Stimulated activated CD4-positive, alpha-beta T cell treated with anti-CD3 and anti-CD28 coated beads, Interleukin-4, amount 100 ng/mL, for 1 hour (primary cell): Measurements from ENCODE around the gene COL18A1.

Experiments
- DNase-seq: peaks from one replicate; pipeline ENCODE4 v3.0.0-alpha.2; 2020

Gene COL18A1

DNA sequence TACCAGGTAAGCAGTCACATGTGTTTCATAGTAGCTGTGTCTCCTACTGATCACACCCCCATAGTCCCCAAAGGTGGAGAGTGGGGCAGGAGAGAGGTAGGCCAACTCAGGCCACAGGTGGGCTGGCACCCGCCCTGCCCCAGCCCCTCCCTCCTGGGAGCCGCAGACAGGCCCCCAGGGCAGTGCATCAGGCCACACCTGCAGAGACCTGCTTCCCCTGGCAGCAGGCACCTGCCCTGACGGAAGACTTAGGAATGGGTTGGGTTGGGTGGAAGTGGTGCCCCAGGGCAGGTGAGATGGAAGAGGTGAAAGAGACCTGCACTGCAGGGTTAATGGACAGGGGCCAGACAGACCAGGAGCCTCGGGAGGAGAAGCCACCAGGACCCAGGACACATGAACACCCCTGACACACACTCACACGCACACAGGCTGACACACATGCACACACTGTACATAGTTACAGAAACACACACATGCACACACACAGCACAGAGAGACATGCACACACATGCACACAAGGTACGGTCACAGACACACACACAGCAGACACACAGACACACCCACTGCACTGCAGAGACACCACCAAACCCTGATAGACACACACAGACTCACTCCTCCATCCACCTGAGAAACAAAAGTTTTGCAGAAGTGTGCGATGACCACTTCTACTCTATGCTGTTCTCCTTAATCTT, 1.7 kb upstream of the COL18A1 start:
- no peak for DNase-seq

GRCh38 chr21:45403825-45404729, 888 bp upstream of the COL18A1 start:
- no peak for DNase-seq

DNA sequence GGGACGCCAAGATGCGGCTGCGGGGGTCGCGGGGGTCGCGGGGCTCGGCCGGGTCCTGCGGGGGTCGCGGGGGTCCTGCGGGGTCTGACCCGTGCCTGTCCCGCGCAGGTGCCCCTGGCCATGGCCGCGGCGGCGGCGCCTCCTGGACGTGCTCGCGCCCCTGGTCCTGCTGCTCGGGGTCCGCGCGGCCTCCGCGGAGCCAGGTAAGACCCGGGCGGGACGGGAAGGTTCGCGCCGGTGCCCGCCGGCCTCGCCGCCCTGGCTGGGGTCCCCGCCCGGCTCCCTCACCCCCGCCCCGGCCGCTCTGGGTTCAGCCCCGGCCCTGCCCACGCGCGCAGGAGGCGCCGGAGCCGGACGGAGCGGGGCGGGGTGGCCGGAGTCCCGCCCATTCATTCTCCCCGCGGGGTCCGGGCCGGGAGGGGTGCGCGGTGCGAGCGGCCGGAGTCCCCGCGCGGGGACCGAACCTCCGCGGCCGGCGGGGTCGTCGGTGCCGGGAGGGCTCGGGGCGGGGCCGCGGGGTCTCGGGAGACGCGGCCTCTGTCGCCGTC, 380 bp downstream of the COL18A1 start:
- peak; percentile 7 for DNase-seq

DNA sequence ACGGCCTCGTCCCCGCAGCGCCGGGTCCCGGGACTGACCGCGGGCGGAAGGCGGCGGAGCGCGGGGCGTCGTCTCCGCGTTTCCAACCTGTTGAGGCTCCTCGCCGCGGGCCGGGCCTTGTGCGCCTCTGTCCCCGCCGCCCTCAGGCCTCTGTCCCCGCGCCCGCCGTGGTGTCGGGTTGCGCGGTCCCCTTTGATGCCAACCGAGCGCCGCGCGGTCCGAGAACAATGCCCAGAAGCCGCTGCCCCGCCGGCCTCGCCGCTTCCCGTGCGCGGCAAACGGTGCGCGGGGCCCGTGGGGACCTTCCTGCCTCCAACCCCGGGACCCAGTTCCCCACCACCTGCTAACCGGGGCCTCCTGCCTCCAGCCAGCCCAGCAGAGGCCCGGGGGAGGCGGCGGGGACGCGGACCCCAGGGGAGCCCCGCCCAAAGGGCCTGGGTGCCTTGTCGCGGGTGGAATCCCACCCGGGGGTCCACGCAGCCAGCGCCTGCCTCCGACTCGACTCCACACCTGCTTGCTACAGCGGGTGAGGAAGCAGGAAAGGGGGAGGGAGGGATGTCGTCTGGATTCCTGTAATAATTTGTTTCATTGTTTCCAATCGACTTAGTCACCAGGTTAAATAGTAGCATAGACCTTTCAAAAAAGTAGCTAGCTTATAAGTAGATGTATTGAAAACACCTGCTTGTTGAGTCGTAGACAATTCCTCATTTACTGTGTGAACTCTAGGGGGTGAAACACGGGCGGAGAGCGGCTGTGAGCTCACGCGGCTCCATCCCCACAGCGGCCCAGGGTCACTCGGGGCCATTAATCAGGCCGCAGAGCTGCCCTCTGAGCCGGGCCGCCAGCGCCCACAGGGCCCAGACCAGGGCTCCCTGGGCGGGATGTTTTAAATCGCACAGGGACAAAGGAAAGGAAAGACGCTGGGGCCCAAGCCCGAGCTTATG, 1.1 kb downstream of the COL18A1 start:
- peak; percentile 15 for DNase-seq

GRCh38 chr21:45406801-45407628, 2.0 kb downstream of the COL18A1 start:
- DNase-seq = no peak

- DNase-seq = no peak
Observed at GRCh38 chr21:45407629-45408247, 2.8 kb downstream of the COL18A1 start.

- no peak for DNase-seq
Observed at GRCh38 chr21:45408271-45408791, 3.4 kb downstream of the COL18A1 start.

GRCh38 chr21:45408801-45409261, 3.9 kb downstream of the COL18A1 start:
- no peak for DNase-seq

DNA sequence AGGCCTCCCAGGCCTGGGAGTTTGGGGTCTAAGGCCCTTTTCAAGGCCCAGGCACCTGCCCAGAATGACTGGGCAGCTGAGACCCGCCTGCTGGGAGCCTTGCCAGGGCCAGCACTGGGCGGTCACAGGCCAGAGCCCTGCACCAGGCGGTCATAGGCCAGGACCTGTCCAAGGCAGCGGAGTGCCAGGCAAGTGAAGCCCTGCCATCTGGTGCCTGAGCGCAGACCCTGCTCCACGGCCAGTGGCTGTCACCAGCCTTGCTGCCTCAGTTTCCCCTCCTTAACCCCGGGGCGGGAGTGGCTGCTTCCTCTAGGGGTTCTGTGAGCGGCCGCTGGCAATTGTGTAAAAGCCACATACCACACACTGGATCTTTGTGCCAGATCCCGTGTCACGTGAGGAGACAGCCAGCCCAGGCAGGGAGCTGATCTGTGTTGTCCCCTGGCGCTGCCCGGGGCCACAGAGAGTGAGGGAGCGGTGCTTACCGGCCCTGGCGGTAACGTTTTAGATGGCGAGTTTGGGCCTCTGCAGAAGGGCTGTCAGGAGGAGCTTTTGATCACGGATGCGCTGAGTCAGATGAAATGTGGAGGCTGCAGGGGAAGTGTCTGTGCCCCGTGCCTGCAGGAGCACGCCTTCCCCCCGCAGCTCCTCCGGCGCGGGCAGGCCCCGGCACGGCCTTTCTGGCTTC, 4.6 kb downstream of the COL18A1 start:
- DNase-seq = no peak

GRCh38 chr21:45410151-45410864, 5.3 kb downstream of the COL18A1 start:
- no peak for DNase-seq

DNA sequence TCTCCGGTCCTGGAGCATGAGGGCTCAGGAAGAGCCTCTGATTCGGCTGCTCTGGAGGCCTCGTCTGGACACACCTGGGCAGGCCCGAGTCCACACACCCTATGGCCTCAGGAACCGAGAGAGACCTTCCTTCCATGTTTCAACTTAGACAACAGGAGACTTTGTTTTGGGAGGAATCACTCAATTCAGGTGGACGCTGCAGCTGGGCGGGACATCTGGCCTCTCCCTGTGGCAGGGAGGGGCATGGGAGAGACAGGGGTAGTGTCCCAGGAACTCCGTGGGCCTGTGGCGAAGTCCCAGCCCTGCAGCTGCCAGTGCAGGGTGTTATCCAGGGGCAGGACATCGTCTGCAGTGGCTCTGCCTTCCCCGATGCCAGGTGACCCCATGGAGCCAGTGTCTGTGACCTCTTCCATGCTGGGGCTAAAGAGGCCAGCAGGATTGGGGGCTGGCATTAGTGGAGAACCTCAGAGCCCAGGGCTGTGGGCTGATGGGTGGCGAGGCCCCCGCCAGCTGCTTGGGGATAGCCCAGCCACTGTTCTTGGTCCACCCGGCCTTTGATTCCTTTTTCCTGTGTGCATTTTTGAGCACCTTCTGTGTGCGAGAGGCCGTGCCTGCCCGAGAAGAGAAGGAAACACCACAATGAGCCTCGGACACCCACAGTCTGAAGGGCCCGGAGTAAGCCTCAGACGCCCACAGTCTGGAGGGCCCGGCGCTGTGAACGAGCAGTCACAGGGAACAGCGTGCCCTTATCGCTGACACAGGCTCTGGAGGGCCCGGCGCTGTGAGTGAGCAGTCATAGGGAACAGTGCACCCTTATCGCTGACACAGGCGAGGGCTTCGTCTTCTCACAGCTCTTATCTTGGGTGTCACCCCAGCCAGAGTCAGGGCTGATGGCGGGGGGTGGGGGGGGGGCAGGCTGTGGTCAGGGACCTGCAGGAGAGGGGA, 6.2 kb downstream of the COL18A1 start:
- DNase-seq = no peak

- no peak for DNase-seq
Observed at GRCh38 chr21:45411810-45412206, 6.8 kb downstream of the COL18A1 start.

DNA sequence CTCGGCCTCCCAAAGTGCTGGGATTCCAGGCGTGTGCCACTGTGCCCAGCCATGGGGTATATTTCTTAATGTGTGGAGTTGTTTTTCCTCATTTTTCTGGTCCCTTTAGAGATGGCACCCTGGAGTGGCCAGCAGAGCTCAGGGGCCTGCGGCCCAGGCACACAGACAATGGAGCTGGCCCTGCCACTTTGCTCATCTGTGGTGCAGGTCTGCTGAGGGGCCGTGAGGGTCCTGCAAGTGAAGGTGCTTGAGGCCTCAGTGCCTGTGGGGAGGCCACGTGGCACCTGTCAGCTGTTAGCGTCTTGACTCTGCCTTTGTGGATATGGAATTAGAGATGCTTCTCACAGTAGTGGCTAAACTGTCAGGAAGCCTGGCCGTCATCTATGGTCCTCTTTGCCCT, 7.5 kb downstream of the COL18A1 start:
- DNase-seq = no peak

DNA sequence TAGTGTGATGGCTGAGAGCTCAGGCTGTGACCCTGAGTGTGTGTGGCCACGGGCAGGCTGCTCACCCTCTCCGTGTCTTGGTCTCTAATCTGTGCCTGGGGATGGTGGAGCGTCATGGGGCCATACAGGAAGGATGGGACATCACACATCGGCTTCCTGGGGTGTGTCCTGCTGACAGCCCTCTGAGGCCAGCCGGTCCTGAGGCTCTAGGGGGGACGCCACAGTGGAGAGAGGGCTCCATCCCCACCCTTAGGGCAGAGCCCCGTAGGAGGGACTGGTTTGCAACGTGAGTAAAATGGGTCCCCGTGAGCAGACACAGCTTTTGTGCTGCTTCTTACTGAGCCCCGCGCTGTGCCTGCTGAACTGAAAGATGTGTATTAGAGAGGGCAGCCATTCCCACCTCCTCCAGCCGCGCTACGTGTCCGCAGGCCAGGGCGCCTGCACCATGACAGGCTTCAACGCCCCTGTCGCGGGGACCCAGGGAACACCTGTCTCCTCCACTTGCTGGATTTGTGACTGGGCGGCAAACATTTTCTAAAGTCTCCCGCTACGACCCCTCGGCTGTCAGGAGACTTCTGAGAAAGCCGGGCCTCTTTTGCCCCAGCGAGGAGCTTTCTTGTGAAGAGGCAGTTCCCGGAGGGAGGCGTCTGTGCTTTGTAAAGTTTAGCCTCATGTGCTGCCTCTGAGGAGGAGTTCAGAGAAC, 8.1 kb downstream of the COL18A1 start:
- DNase-seq = no peak

GRCh38 chr21:45413922-45414321, 9.0 kb downstream of the COL18A1 start:
- no peak for DNase-seq

- DNase-seq = no peak
Observed at GRCh38 chr21:45414396-45415187, 9.6 kb downstream of the COL18A1 start.
